Panc1 (cell line): ENCODE data around the gene EMP2.

Source experiments
- CTCF ChIP-seq: fragments of 450-650 bp; IDR thresholded peaks from 2 replicates; pipeline ENCODE4 v1.5.1; 2017; ENCODE audit warnings: mild to moderate bottlenecking
- POLR2AphosphoS5 ChIP-seq: IDR thresholded peaks from 2 replicates; pipeline ENCODE4 v1.6.1; 2012; ENCODE audit warnings: mild to moderate bottlenecking, low read depth, low read length, moderate library complexity
- TF ChIP-seq, protein P1 (sequence below), 2 experiments: IDR thresholded peaks; 2 replicates each; pipeline ENCODE4 v1.6.1; 2011 to 2012; ENCODE audit warnings: low read depth in 2 of 2, control low read depth in 1 of 2, low read length in 1 of 2, mild to moderate bottlenecking in 1 of 2, moderate library complexity in 1 of 2; ENCODE audit not compliant: insufficient read depth in 1 of 2

GRCh38 chr16:10629592-10629963 is 49.2 kb upstream of the EMP2 start:
- TF ChIP-seq POLR2AphosphoS5 (no peak), CTCF (no peak)
- TF ChIP-seq, protein P1, sequence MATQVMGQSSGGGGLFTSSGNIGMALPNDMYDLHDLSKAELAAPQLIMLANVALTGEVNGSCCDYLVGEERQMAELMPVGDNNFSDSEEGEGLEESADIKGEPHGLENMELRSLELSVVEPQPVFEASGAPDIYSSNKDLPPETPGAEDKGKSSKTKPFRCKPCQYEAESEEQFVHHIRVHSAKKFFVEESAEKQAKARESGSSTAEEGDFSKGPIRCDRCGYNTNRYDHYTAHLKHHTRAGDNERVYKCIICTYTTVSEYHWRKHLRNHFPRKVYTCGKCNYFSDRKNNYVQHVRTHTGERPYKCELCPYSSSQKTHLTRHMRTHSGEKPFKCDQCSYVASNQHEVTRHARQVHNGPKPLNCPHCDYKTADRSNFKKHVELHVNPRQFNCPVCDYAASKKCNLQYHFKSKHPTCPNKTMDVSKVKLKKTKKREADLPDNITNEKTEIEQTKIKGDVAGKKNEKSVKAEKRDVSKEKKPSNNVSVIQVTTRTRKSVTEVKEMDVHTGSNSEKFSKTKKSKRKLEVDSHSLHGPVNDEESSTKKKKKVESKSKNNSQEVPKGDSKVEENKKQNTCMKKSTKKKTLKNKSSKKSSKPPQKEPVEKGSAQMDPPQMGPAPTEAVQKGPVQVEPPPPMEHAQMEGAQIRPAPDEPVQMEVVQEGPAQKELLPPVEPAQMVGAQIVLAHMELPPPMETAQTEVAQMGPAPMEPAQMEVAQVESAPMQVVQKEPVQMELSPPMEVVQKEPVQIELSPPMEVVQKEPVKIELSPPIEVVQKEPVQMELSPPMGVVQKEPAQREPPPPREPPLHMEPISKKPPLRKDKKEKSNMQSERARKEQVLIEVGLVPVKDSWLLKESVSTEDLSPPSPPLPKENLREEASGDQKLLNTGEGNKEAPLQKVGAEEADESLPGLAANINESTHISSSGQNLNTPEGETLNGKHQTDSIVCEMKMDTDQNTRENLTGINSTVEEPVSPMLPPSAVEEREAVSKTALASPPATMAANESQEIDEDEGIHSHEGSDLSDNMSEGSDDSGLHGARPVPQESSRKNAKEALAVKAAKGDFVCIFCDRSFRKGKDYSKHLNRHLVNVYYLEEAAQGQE (IDR thresholded peaks at IDR 0.05; ENCODE audit: insufficient read depth in 1 of 2, low read depth in 2 of 2, low read length in 1 of 2): no peak
